ENCODE measurements around the gene MUC6.

The MUC6 gene

GRCh38 chr11:1036931-1037330 lies 413 bp upstream of the MUC6 start:
- DNase-seq (ENCODE audit: low spot score) = no peak

GRCh38 chr11:1035577-1036283 lies 788 bp downstream of the MUC6 start:
- no peak for DNase-seq (ENCODE audit: low spot score)

GRCh38 chr11:1034456-1035295 lies 1.8 kb downstream of the MUC6 start:
- DNase-seq (ENCODE audit: low spot score) = no peak

- DNase-seq (ENCODE audit: low spot score) = no peak
Measured at GRCh38 chr11:1034001-1034400, 2.5 kb downstream of the MUC6 start.

GRCh38 chr11:1033016-1033798 lies 3.3 kb downstream of the MUC6 start:
- no peak for DNase-seq (ENCODE audit: low spot score)

GRCh38 chr11:1032310-1032891 lies 4.1 kb downstream of the MUC6 start:
- DNase-seq (ENCODE audit: low spot score) = no peak

GRCh38 chr11:1031121-1031899 lies 5.2 kb downstream of the MUC6 start:
- no peak for DNase-seq (ENCODE audit: low spot score)

GRCh38 chr11:1030556-1030955 lies 6.0 kb downstream of the MUC6 start:
- DNase-seq (ENCODE audit: low spot score) = no peak

GRCh38 chr11:1030086-1030485 lies 6.4 kb downstream of the MUC6 start:
- no peak for DNase-seq (ENCODE audit: low spot score)

GRCh38 chr11:1029654-1030053 lies 6.9 kb downstream of the MUC6 start:
- no peak for DNase-seq (ENCODE audit: low spot score)

GRCh38 chr11:1029051-1029450 lies 7.5 kb downstream of the MUC6 start:
- DNase-seq (ENCODE audit: low spot score) = no peak

GRCh38 chr11:1028616-1029015 lies 7.9 kb downstream of the MUC6 start:
- DNase-seq (ENCODE audit: low spot score) = no peak

GRCh38 chr11:1028291-1028540 lies 8.3 kb downstream of the MUC6 start:
- DNase-seq (ENCODE audit: low spot score) = no peak

- no peak for DNase-seq (ENCODE audit: low spot score)
Measured at GRCh38 chr11:1027483-1028290, 8.8 kb downstream of the MUC6 start.

GRCh38 chr11:1026641-1027482 lies 9.7 kb downstream of the MUC6 start:
- DNase-seq (ENCODE audit: low spot score) = no peak

- no peak for DNase-seq (ENCODE audit: low spot score)
Measured at GRCh38 chr11:1026163-1026450, 10.4 kb downstream of the MUC6 start.

- DNase-seq (ENCODE audit: low spot score) = no peak
Measured at GRCh38 chr11:1025410-1026162, 10.9 kb downstream of the MUC6 start.

GRCh38 chr11:1024597-1025409 lies 11.7 kb downstream of the MUC6 start:
- no peak for DNase-seq (ENCODE audit: low spot score)

Data from NAMALWA (cell line).